DOHH2 (cell line): ENCODE measurements around the gene MYBPC2.

ENCODE experiments used
- H3F3A ChIP-seq: fragments of 200-600 bp; sonication (generic), shearing (Covaris generic); 2 replicates; pipeline ENCODE4 v1.6.0; 2016; ENCODE audit warnings: antibody characterized with exemption, mild to moderate bottlenecking; ENCODE audit not compliant: control insufficient read depth, insufficient read depth
- H3K27ac ChIP-seq: fragments of 200-600 bp; sonication (generic); 2 replicates; pipeline ENCODE4 v1.5.1; 2014; ENCODE audit warnings: low read depth, mild to moderate bottlenecking, low read length, moderate library complexity
- H3K27me3 ChIP-seq: fragments of 200-600 bp; sonication (generic); 2 replicates; pipeline ENCODE4 v1.6.1; 2014; ENCODE audit warnings: mild to moderate bottlenecking, low read length, mixed read lengths; ENCODE audit not compliant: control insufficient read depth
- H3K36me3 ChIP-seq: fragments of 200-600 bp; sonication (generic); 2 replicates; pipeline ENCODE4 v1.6.1; 2014; ENCODE audit warnings: mild to moderate bottlenecking, low read length, moderate library complexity, mixed read lengths; ENCODE audit not compliant: control insufficient read depth
- H3K4me1 ChIP-seq: fragments of 200-600 bp; sonication (generic); 2 replicates; pipeline ENCODE4 v1.6.1; 2014; ENCODE audit warnings: mild to moderate bottlenecking, low read length, mixed read lengths; ENCODE audit not compliant: control insufficient read depth
- H3K4me2 ChIP-seq: fragments of 200-600 bp; sonication (generic); 2 replicates; pipeline ENCODE4 v1.6.0; 2014; ENCODE audit warnings: mild to moderate bottlenecking, low read length, moderate library complexity
- H3K4me3 ChIP-seq: fragments of 200-600 bp; sonication (generic); 2 replicates; pipeline ENCODE4 v1.5.1; 2014; ENCODE audit warnings: mild to moderate bottlenecking, low read length, mixed read lengths
- H3K79me2 ChIP-seq: fragments of 200-600 bp; sonication (generic); 2 replicates; pipeline ENCODE4 v1.6.1; 2014; ENCODE audit warnings: mild to moderate bottlenecking, low read length, mixed read lengths; ENCODE audit not compliant: control insufficient read depth
- H3K9me2 ChIP-seq: fragments of 200-600 bp; sonication (generic); replicated peaks from 2 replicates; pipeline ENCODE4 v1.6.1; 2014; ENCODE audit warnings: mild to moderate bottlenecking, low read length, mixed read lengths; ENCODE audit not compliant: control insufficient read depth
- H3K9me3 ChIP-seq: fragments of 200-600 bp; sonication (generic); 2 replicates; pipeline ENCODE4 v1.6.1; 2014; ENCODE audit warnings: antibody characterized with exemption, low read length, mixed read lengths; ENCODE audit not compliant: control insufficient read depth, insufficient read depth
- H4K20me1 ChIP-seq: fragments of 200-600 bp; sonication (generic); 2 replicates; pipeline ENCODE4 v1.6.0; 2014; ENCODE audit warnings: low read depth, mild to moderate bottlenecking, antibody characterized with exemption, low read length, moderate library complexity; ENCODE audit not compliant: control insufficient read depth, insufficient read depth
- EZH2phosphoT487 ChIP-seq: fragments of 200-600 bp; sonication (generic); IDR thresholded peaks from 2 replicates; pipeline ENCODE4 v1.6.1; 2017; ENCODE audit warnings: borderline replicate concordance, mild to moderate bottlenecking, antibody characterized with exemption, low read length, moderate library complexity, mixed read lengths
- TF ChIP-seq, protein P1 (sequence below): fragments of 200-600 bp; sonication (generic); IDR thresholded peaks from one replicate; pipeline ENCODE4 v1.5.1; 2014; ENCODE audit warnings: antibody characterized with exemption, mild to moderate bottlenecking, low read depth, low read length; ENCODE audit not compliant: poor library complexity, severe bottlenecking

MYBPC2 gene

DNA sequence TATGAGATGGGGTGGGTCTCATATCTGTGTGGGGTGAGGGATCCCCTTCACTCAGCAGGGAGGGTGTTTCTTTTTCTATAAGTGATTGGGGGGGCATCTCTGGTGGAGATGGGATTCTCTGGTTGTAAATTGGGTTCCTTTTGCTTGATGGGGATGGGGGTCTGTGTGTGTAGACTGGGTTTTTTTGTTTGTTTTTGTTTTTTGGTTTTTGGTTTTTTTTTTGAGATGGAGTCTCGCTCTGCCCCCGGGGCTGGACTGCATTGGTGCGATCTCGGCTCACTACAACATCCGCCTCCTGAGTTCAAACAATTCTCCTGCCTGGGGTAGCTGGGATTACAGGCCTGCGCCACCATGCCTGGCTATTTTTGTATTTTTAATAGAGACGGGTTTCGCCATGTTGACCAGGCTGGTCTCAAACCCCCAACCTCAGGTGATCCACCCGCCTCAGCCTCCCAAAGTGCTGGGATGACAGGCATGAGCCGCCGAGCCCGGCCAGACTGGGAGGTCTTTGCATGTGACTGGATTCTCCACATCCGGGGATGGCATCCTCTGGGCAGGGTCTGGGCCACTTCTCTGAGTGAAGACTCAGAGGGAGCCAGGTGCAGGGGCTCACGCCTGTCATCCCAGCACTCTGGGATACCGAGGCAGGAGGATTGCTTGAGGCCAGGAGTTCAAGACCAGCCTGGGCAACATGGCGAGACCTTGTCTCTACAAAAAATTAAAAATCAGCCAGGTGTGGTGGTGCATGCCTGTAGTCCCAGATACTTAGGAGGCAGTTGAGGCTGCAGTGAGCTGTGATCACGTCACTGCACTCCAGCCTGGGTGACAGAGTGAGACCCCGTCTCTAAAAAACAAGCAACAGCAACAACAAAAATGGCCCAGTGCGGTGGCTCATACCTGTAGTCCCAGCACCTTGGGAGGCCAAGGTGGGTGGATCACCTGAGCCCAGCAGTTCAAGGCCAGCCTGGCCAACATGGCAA is 799 bp downstream of the MYBPC2 start:
- TF ChIP-seq EZH2phosphoT487: no peak
- TF ChIP-seq, protein P1, sequence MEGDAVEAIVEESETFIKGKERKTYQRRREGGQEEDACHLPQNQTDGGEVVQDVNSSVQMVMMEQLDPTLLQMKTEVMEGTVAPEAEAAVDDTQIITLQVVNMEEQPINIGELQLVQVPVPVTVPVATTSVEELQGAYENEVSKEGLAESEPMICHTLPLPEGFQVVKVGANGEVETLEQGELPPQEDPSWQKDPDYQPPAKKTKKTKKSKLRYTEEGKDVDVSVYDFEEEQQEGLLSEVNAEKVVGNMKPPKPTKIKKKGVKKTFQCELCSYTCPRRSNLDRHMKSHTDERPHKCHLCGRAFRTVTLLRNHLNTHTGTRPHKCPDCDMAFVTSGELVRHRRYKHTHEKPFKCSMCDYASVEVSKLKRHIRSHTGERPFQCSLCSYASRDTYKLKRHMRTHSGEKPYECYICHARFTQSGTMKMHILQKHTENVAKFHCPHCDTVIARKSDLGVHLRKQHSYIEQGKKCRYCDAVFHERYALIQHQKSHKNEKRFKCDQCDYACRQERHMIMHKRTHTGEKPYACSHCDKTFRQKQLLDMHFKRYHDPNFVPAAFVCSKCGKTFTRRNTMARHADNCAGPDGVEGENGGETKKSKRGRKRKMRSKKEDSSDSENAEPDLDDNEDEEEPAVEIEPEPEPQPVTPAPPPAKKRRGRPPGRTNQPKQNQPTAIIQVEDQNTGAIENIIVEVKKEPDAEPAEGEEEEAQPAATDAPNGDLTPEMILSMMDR: no peak
- peaks cover 44% of the 10 kb centered on the region for H3F3A ChIP-seq
- H3K27ac ChIP-seq: peak overlapping the region; percentile 96
- H3K9me3 ChIP-seq: no peaks in the 10 kb centered on the region
- H3K4me3 ChIP-seq: peak overlapping the region; percentile 80
- peaks cover 12% of the 10 kb centered on the region for H3K79me2 ChIP-seq
- H3K27me3 ChIP-seq: no peaks in the 10 kb centered on the region
- no peaks in the 10 kb centered on the region for H4K20me1 ChIP-seq
- peaks cover 72% of the 10 kb centered on the region for H3K4me1 ChIP-seq
- no peaks in the 10 kb centered on the region for H3K9me2 ChIP-seq
- H3K4me2 ChIP-seq: peak overlapping the region; percentile 84
- H3K36me3 ChIP-seq: peaks cover 43% of the 10 kb centered on the region

DNA sequence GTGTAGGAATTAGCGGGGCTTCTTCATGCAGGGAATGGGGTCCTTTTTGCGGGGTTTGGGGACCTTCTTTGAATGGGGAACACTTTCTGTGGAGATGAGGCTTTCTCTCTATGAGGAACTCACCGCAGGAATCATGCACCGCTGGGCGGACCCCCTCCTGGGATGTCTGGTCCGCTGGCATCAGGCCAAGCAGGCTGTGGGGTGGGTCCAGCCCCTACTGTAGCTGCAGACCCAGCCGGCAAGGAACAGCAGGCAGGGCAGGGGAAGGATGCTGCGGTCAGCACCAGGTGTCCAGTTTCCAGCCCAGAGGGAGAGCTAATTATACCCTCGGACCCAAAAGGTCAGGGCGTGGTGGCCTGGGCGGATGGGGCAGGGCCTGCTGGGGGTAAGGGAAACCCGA is 1.8 kb downstream of the MYBPC2 start:
- H3K79me2 ChIP-seq: peaks cover 12% of the 10 kb centered on the region
- no peaks in the 10 kb centered on the region for H3K27me3 ChIP-seq

DNA sequence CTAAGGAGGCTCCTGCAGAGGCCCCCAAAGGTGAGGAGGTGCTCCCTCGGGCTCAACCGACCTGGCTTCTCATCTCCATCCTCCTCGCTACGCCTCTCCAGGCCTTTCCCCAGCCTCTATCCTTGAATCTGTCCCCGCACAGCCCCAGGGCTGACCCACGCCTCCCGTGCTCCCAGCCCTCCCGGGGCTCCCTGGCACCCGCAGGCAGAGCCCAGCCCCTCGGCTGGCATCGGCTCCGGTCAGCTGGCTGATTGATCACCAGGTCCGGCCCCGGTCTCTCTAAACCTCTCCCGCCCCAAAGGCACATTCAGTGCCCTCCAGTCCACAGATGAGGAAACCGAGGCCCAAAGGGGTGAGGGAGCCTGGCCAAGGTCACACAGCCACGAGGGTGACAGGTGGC is 2.5 kb downstream of the MYBPC2 start:
- Histone ChIP-seq H3K4me1 (peaks cover 54% of the 10 kb centered on the region), H4K20me1 (no peaks in the 10 kb centered on the region), H3K4me3 (peak overlapping the region; percentile 80), H3K4me2 (peak overlapping the region; percentile 84), H3K36me3 (peaks cover 36% of the 10 kb centered on the region), H3K79me2 (peaks cover 12% of the 10 kb centered on the region), H3K27me3 (no peaks in the 10 kb centered on the region), H3F3A (peaks cover 29% of the 10 kb centered on the region), H3K27ac (peak overlapping the region; percentile 96), H3K9me2 (no peaks in the 10 kb centered on the region), H3K9me3 (no peaks in the 10 kb centered on the region)
- TF ChIP-seq, protein P1: no peak
- TF ChIP-seq EZH2phosphoT487: no peak

More for the DNA sequence above, 1.8 kb downstream of the MYBPC2 start:
- Histone ChIP-seq H3K4me3 (peak overlapping the region; percentile 80), H3K27ac (peak overlapping the region; percentile 96), H3K36me3 (peaks cover 36% of the 10 kb centered on the region), H3K4me2 (peak overlapping the region; percentile 84), H3K4me1 (peaks cover 61% of the 10 kb centered on the region), H3K9me3 (no peaks in the 10 kb centered on the region), H3K9me2 (no peaks in the 10 kb centered on the region), H3F3A (peaks cover 35% of the 10 kb centered on the region), H4K20me1 (no peaks in the 10 kb centered on the region)
- TF ChIP-seq EZH2phosphoT487: no peak
- TF ChIP-seq, protein P1: no peak
